Keratinocyte (primary cell): ENCODE data around the gene KLHL6. TPM values are rescaled to one million over a fixed set of nuclear protein-coding genes. Genes with fewer than 3 reads are reported as not detected.

Experiments
- DNase-seq: peaks from one replicate; pipeline ENCODE4 v3.0.0-alpha.2; 2011; ENCODE audit warnings: low read depth, missing footprints, low spot score
- FAIRE-seq: peaks from 2 replicates; lab custom pipeline; 2011; peaks lifted over from hg19 to GRCh38; lab: Jason Lieb, UNC
- H2AFZ ChIP-seq: 2 replicates; pipeline ENCODE4 v1.6.0; 2012; ENCODE audit warnings: low read length, control low read depth, inconsistent platforms; ENCODE audit not compliant: control insufficient read depth
- H3K27ac ChIP-seq: 2 replicates; pipeline ENCODE4 v1.5.1; 2011; ENCODE audit warnings: low read length; ENCODE audit not compliant: control insufficient read depth, insufficient read depth
- H3K27me3 ChIP-seq: 3 replicates; pipeline ENCODE4 v1.6.0; 2011; ENCODE audit warnings: low read length; ENCODE audit not compliant: control insufficient read depth, insufficient read depth; ENCODE audit errors: extremely low read depth
- H3K36me3 ChIP-seq, 2 experiments: 2 replicates in 1 of 2; 3 replicates in 1 of 2; pipeline ENCODE4 v1.5.1; 2011; ENCODE audit warnings: low read length in 2 of 2, mild to moderate bottlenecking in 1 of 2; ENCODE audit not compliant: control insufficient read depth in 2 of 2, insufficient read depth in 2 of 2; ENCODE audit errors: extremely low read depth in 1 of 2
- H3K4me1 ChIP-seq: 3 replicates; pipeline ENCODE4 v1.5.1; 2011; ENCODE audit warnings: low read length; ENCODE audit not compliant: control insufficient read depth, insufficient read depth; ENCODE audit errors: extremely low read depth
- H3K4me2 ChIP-seq: 3 replicates; pipeline ENCODE4 v1.6.0; 2011; ENCODE audit warnings: low read depth, low read length; ENCODE audit not compliant: control insufficient read depth, insufficient read depth; ENCODE audit errors: extremely low read depth
- H3K4me3 ChIP-seq, 3 experiments: fragments of 200-600 bp in 1 of 3; sonication (generic) in 1 of 3; 2 replicates in 2 of 3; 3 replicates in 1 of 3; pipeline ENCODE4 v1.5.1; 2011 to 2016; ENCODE audit warnings: low read length in 3 of 3, mild to moderate bottlenecking in 3 of 3, control low read depth in 2 of 3, inconsistent platforms in 1 of 3, low read depth in 1 of 3, mixed read lengths in 1 of 3, mixed run types in 1 of 3, moderate library complexity in 1 of 3; ENCODE audit not compliant: control insufficient read depth in 2 of 3, insufficient read depth in 2 of 3; ENCODE audit errors: extremely low read depth in 1 of 3
- H3K79me2 ChIP-seq: 2 replicates; pipeline ENCODE4 v1.6.0; 2012; ENCODE audit warnings: low read length; ENCODE audit not compliant: control insufficient read depth, insufficient read depth
- H3K9ac ChIP-seq: 3 replicates; pipeline ENCODE4 v1.6.0; 2011; ENCODE audit warnings: low read length; ENCODE audit not compliant: control insufficient read depth, insufficient read depth; ENCODE audit errors: extremely low read depth
- H3K9me1 ChIP-seq: 3 replicates; pipeline ENCODE4 v1.6.0; 2011; ENCODE audit warnings: low read length; ENCODE audit not compliant: control insufficient read depth, insufficient read depth; ENCODE audit errors: extremely low read depth
- H3K9me3 ChIP-seq: 2 replicates; pipeline ENCODE4 v1.5.1; 2012; ENCODE audit warnings: low read depth, low read length; ENCODE audit not compliant: control insufficient read depth
- H4K20me1 ChIP-seq: 3 replicates; pipeline ENCODE4 v1.6.0; 2011; ENCODE audit warnings: low read length; ENCODE audit not compliant: control insufficient read depth, insufficient read depth; ENCODE audit errors: extremely low read depth
- CTCF ChIP-seq, 3 experiments: IDR thresholded peaks in 1 of 3; conservative IDR thresholded peaks in 1 of 3; optimal IDR thresholded peaks in 1 of 3; 2 replicates in 2 of 3; 3 replicates in 1 of 3; pipeline versions ENCODE3 to v1.5.1; 2011; ENCODE audit warnings: low read length in 3 of 3, mild to moderate bottlenecking in 3 of 3, moderate library complexity in 2 of 3, control low read depth in 1 of 3, inconsistent platforms in 1 of 3; ENCODE audit not compliant: insufficient read depth in 2 of 3; ENCODE audit errors: extremely low read depth in 1 of 3
- EZH2 ChIP-seq: IDR thresholded peaks from one replicate; pipeline ENCODE4 v1.6.1; 2012; ENCODE audit warnings: inconsistent platforms, mild to moderate bottlenecking, low read length, moderate library complexity
- dilution Hi-C: fragments of 300-500 bp; cut with MboI; formaldehyde crosslinking; loops from one replicate; pipeline ENCODE4 v1.7.0; 2020; ENCODE audit warnings: low sequenced_read_pairs; ENCODE audit not compliant: extremely low pct_ligation_motif_present
- polyA plus RNA-seq, 5 experiments: library from polyadenylated mRNA; depleted of rRNA in 3 of 5; stranded (reverse) in 3 of 5; stranded (forward) in 1 of 5; unstranded in 1 of 5; fragments of >200 nt; gene quantifications; 1 replicate in 1 of 5; 2 replicates in 3 of 5; 3 replicates in 1 of 5; pipeline versions ENCODE4 v1.2.1 to v1.2.3, GENCODE V29; 2011 to 2012; ENCODE audit warnings: missing spikeins in 2 of 5, low read depth in 1 of 5, low replicate concordance in 1 of 5

KLHL6 gene
- polyA plus RNA-seq, 1 donor (not counting 4 experiments of a cell fraction or from before 2014, with no cell fraction given): 0.10 TPM

DNA sequence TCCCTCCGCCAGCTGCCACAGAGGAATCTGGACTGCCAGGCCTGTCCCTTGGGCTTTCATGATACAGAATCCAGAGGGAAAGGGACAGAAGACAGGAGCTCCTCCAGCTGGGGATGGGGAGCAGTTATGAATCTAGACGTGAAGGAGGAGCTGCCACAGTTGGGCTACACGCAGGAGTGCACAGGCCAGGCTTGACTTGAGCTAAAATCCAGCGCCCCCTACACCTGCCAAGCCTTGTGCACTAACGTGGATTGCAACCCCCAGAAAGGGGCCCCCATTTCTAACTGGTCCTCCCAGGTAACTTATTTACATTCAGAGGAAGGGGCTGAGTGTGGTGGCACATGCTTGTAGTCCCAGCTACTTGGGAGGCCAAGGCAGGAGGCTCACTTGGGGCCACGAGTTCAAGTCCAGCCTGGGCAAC, 14.3 kb downstream of the KLHL6 start:
- no peak overlapping the region for H3K4me3 ChIP-seq
- H3K9me3 ChIP-seq: no peaks in the 10 kb centered on the region
- DNase-seq (no peak), FAIRE-seq (no peak)
- no peak overlapping the region for H3K4me2 ChIP-seq
- TF ChIP-seq EZH2 (no peak), CTCF (optimal IDR thresholded peaks at IDR 0.05 in 1 of 3, IDR thresholded peaks at IDR 0.05 in 1 of 3, conservative IDR thresholded peaks at IDR 0.05 in 1 of 3; ENCODE audit: extremely low read depth in 1 of 3, insufficient read depth in 2 of 3, low read length in 3 of 3) (no peak)
- H3K4me1 ChIP-seq: peaks cover 13% of the 10 kb centered on the region
- H3K9ac ChIP-seq: no peak overlapping the region
- H3K27me3 ChIP-seq: no peaks in the 10 kb centered on the region
- no peak overlapping the region for H3K27ac ChIP-seq
- dilution Hi-C loops: no loop called here
- H3K36me3 ChIP-seq: no peaks in the 10 kb centered on the region
- H4K20me1 ChIP-seq: no peaks in the 10 kb centered on the region
- no peak overlapping the region for H2AFZ ChIP-seq
- no peaks in the 10 kb centered on the region for H3K79me2 ChIP-seq
- no peaks in the 10 kb centered on the region for H3K9me1 ChIP-seq

- H3K9me1 ChIP-seq: no peaks in the 10 kb centered on the region
- dilution Hi-C loops: no loop called here
- H3K4me1 ChIP-seq: peaks cover 13% of the 10 kb centered on the region
- H3K9me3 ChIP-seq: no peaks in the 10 kb centered on the region
- H3K79me2 ChIP-seq: no peaks in the 10 kb centered on the region
- no peaks in the 10 kb centered on the region for H3K36me3 ChIP-seq
- no peak overlapping the region for H3K4me3 ChIP-seq
- no peak for FAIRE-seq
- no peak overlapping the region for H2AFZ ChIP-seq
- no peak overlapping the region for H3K9ac ChIP-seq
- no peaks in the 10 kb centered on the region for H4K20me1 ChIP-seq
- H3K27me3 ChIP-seq: no peaks in the 10 kb centered on the region
- no peak overlapping the region for H3K27ac ChIP-seq
- H3K4me2 ChIP-seq: no peak overlapping the region
- TF ChIP-seq EZH2: no peak
- no peak for TF ChIP-seq CTCF (optimal IDR thresholded peaks at IDR 0.05 in 1 of 3, IDR thresholded peaks at IDR 0.05 in 1 of 3, conservative IDR thresholded peaks at IDR 0.05 in 1 of 3; ENCODE audit: extremely low read depth in 1 of 3, insufficient read depth in 2 of 3, low read length in 3 of 3)
- DNase-seq: no peak
Measured at GRCh38 chr3:183540501-183541234, 14.8 kb downstream of the KLHL6 start.
